Measurements from ENCODE around the gene AGRN.
"Not testable (repeated sequence)": the region's sequence is repeated elsewhere in the genome, so short reads cannot be mapped to it uniquely, and the experiment has no call there.

GRCh38 chr1:1096136-1096535 is 76.2 kb downstream of the AGRN start:
- TF ChIP-seq ZFP30 (CRISPR knock-in tag; IDR thresholded peaks at IDR 0.05); ZNF8 (CRISPR knock-in tag; IDR thresholded peaks at IDR 0.05); PATZ1 (CRISPR knock-in tag; IDR thresholded peaks at IDR 0.05; ENCODE audit: borderline replicate concordance); ZFP3 (CRISPR knock-in tag; IDR thresholded peaks at IDR 0.05); RARB (CRISPR knock-in tag; IDR thresholded peaks at IDR 0.05); CSDC2 (CRISPR knock-in tag; IDR thresholded peaks at IDR 0.05); CREB5 (CRISPR knock-in tag; IDR thresholded peaks at IDR 0.05; ENCODE audit: low read depth); ARNTL (CRISPR knock-in tag; IDR thresholded peaks at IDR 0.05; ENCODE audit: borderline replicate concordance, low read depth); TSHZ2 (CRISPR knock-in tag; IDR thresholded peaks at IDR 0.05); TOX (CRISPR knock-in tag; IDR thresholded peaks at IDR 0.05; ENCODE audit: borderline replicate concordance): not testable (repeated sequence)

Measured in SK-N-SH treated with all-trans-retinoic acid at 6 μM for 48 hours (cell line).